ENCODE results near the gene TMEM150A.
"Not testable (repeated sequence)": the region's sequence is repeated elsewhere in the genome, so short reads cannot be mapped to it uniquely, and the experiment has no call there.

TMEM150A gene

GRCh38 chr2:85602476-85603234 is at the start of gene TMEM150A:
TMEM150A (minus strand) TSS chr2:85602698; CDS start chr2:85601948, 750 bp downstream.
- peak; percentile 62 to 75 for DNase-seq (ENCODE audit: low read depth in 2 of 2)

- no peak for DNase-seq (ENCODE audit: low read depth in 2 of 2)
Observed at GRCh38 chr2:85652056-85652455, 49.6 kb upstream of the TMEM150A start.

GRCh38 chr2:85651097-85651496 is 48.6 kb upstream of the TMEM150A start:
- no peak for DNase-seq (ENCODE audit: low read depth in 2 of 2)

- no peak for DNase-seq (ENCODE audit: low read depth in 2 of 2)
Observed at GRCh38 chr2:85650456-85650855, 48.0 kb upstream of the TMEM150A start.

GRCh38 chr2:85649201-85650190 is 47.0 kb upstream of the TMEM150A start:
- no peak for DNase-seq (ENCODE audit: low read depth in 2 of 2)

GRCh38 chr2:85648619-85649018 is 46.1 kb upstream of the TMEM150A start:
- DNase-seq (ENCODE audit: low read depth in 2 of 2) = peak in 1 of 2 experiments; percentile 17

- DNase-seq (ENCODE audit: low read depth in 2 of 2) = no peak
Observed at GRCh38 chr2:85647823-85648526, 45.5 kb upstream of the TMEM150A start.

GRCh38 chr2:85646166-85646565 is 43.7 kb upstream of the TMEM150A start:
- DNase-seq (ENCODE audit: low read depth in 2 of 2) = no peak

GRCh38 chr2:85644909-85645308 is 42.4 kb upstream of the TMEM150A start:
- no peak for DNase-seq (ENCODE audit: low read depth in 2 of 2)

GRCh38 chr2:85642725-85643124 is 40.2 kb upstream of the TMEM150A start:
- DNase-seq (ENCODE audit: low read depth in 2 of 2) = no peak

GRCh38 chr2:85635636-85636035 is 33.1 kb upstream of the TMEM150A start:
- no peak for DNase-seq (ENCODE audit: low read depth in 2 of 2)

GRCh38 chr2:85635011-85635410 is 32.5 kb upstream of the TMEM150A start:
- DNase-seq (ENCODE audit: low read depth in 2 of 2) = no peak

GRCh38 chr2:85631316-85631715 is 28.8 kb upstream of the TMEM150A start:
- no peak for DNase-seq (ENCODE audit: low read depth in 2 of 2)

- no peak for DNase-seq (ENCODE audit: low read depth in 2 of 2)
Observed at GRCh38 chr2:85628658-85629057, 26.2 kb upstream of the TMEM150A start.

- DNase-seq (ENCODE audit: low read depth in 2 of 2) = no peak
Observed at GRCh38 chr2:85623991-85624390, 21.5 kb upstream of the TMEM150A start.

GRCh38 chr2:85621338-85621737 is 18.8 kb upstream of the TMEM150A start:
- no peak for DNase-seq (ENCODE audit: low read depth in 2 of 2)

GRCh38 chr2:85619617-85620016 is 17.1 kb upstream of the TMEM150A start:
- no peak for DNase-seq (ENCODE audit: low read depth in 2 of 2)

- DNase-seq (ENCODE audit: low read depth in 2 of 2) = not testable (repeated sequence)
Observed at GRCh38 chr2:85617723-85618122, 15.2 kb upstream of the TMEM150A start.

GRCh38 chr2:85615413-85615728 is 12.9 kb upstream of the TMEM150A start:
- DNase-seq (ENCODE audit: low read depth in 2 of 2) = no peak

- not testable (repeated sequence) for DNase-seq (ENCODE audit: low read depth in 2 of 2)
Observed at GRCh38 chr2:85614757-85615156, 12.3 kb upstream of the TMEM150A start.

GRCh38 chr2:85613717-85614515 is 11.4 kb upstream of the TMEM150A start:
- DNase-seq (ENCODE audit: low read depth in 2 of 2) = no peak
